ENCODE results near the gene RHOT2.

The RHOT2 gene

GRCh38 chr16:638836-639235 is 29.1 kb upstream of the RHOT2 start:
- Histone ChIP-seq H3K4me1 (ENCODE audit: control insufficient read depth in 5 of 5, insufficient read depth in 5 of 5, low read length in 5 of 5) (peaks cover 1 to 53% (median 45%) of the 10 kb centered on the region in 5 donors), H3K27me3 (ENCODE audit: control insufficient read depth in 5 of 5, insufficient read depth in 4 of 5, low read length in 5 of 5) (no peaks in the 10 kb centered on the region), H3K36me3 (ENCODE audit: control insufficient read depth in 5 of 5, insufficient read depth in 5 of 5, low read length in 5 of 5) (peaks cover 0 to 6% (median 2%) of the 10 kb centered on the region in 5 donors), H3K9me3 (ENCODE audit: control insufficient read depth in 5 of 5, low read length in 5 of 5) (no peaks in the 10 kb centered on the region), H3K27ac (ENCODE audit: low read depth, low read length) (no peak overlapping the region), H3K9ac (ENCODE audit: low read length in 5 of 5) (no peak overlapping the region), H3K4me3 (ENCODE audit: low read depth in 1 of 5, low read length in 5 of 5) (no peak overlapping the region)

- Histone ChIP-seq H3K9me3 (ENCODE audit: control insufficient read depth in 5 of 5, low read length in 5 of 5) (no peaks in the 10 kb centered on the region), H3K27me3 (ENCODE audit: control insufficient read depth in 5 of 5, insufficient read depth in 4 of 5, low read length in 5 of 5) (no peaks in the 10 kb centered on the region), H3K27ac (ENCODE audit: low read depth, low read length) (no peak overlapping the region), H3K9ac (ENCODE audit: low read length in 5 of 5) (peak overlapping the region in 1 of 5 donors; percentile 93), H3K4me1 (ENCODE audit: control insufficient read depth in 5 of 5, insufficient read depth in 5 of 5, low read length in 5 of 5) (peaks cover 1 to 45% (median 38%) of the 10 kb centered on the region in 5 donors), H3K4me3 (ENCODE audit: low read depth in 1 of 5, low read length in 5 of 5) (no peak overlapping the region), H3K36me3 (ENCODE audit: control insufficient read depth in 5 of 5, insufficient read depth in 5 of 5, low read length in 5 of 5) (no peaks in the 10 kb centered on the region)
Measured at GRCh38 chr16:640614-641013, 27.3 kb upstream of the RHOT2 start.

- H3K27ac ChIP-seq (ENCODE audit: low read depth, low read length) = peak within 1 kb of the TSS; percentile 30
- peak within 1 kb of the TSS in 4 of 5 donors; percentile 61 to 76 (median 68) for H3K4me3 ChIP-seq (ENCODE audit: low read depth in 1 of 5, low read length in 5 of 5)
- H3K9me3 ChIP-seq (ENCODE audit: control insufficient read depth in 5 of 5, low read length in 5 of 5) = no peaks in the 10 kb centered on the region
- H3K36me3 ChIP-seq (ENCODE audit: control insufficient read depth in 5 of 5, insufficient read depth in 5 of 5, low read length in 5 of 5) = no peaks in the 10 kb centered on the region
- peak within 1 kb of the TSS in 4 of 5 donors; percentile 63 to 93 (median 80) for H3K9ac ChIP-seq (ENCODE audit: low read length in 5 of 5)
- H3K27me3 ChIP-seq (ENCODE audit: control insufficient read depth in 5 of 5, insufficient read depth in 4 of 5, low read length in 5 of 5) = no peaks in the 10 kb centered on the region
- peaks cover 1 to 50% (median 43%) of the 10 kb centered on the region in 5 donors for H3K4me1 ChIP-seq (ENCODE audit: control insufficient read depth in 5 of 5, insufficient read depth in 5 of 5, low read length in 5 of 5)
Measured at GRCh38 chr16:641326-642188, 26.4 kb upstream of the RHOT2 start, which contains the start of gene MCRIP2. TSS of gene MCRIP2 (plus strand) at chr16:641828. CDS start at chr16:641992, 164 bp downstream.

DNA sequence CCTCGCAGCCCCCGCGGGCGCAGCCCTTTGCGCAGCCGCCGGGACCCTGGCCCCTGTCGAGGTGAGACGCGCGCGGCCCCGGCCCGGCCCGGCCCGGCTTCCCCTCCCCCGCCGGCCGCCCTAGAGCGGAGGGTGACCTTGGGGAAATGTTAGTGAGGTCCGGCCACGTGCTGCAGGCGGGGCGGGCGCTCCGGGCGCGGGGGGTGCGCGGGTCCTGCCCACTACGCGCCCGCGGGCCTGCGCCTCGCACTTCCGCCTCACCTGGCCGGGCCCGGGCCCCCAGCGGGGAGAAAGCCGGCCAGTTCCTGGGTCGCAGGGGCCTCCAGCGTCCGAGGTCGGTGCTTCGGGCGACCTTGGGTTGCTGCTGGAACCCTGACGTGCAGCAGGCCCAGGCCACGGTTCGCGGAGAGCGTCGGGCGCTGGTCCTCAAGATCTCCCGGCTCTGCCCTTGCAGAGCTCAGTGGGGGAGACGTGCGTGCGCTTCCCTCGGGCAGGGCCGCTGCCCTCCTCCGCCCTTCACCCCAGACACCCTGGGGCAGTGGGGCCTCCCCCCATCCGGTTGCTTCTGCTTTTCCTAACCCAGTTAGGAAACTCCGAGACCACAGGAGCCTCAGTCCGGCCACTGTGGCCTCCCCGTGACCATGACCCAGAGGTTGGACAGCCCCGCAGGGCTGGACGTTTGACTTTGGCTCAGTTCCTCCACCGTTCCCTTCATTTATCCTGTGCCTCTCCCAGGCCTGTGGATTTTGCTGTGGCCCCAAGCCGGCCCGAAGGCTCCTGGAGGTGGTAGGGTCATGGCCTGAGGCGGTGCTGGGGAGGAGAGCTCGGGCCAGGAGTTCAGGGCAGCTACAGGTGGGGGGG is 25.5 kb upstream of the RHOT2 start:
- Histone ChIP-seq H3K27ac (ENCODE audit: low read depth, low read length) (peak overlapping the region; percentile 30), H3K9ac (ENCODE audit: low read length in 5 of 5) (peak overlapping the region in 4 of 5 donors; percentile 57 to 77 (median 67)), H3K36me3 (ENCODE audit: control insufficient read depth in 5 of 5, insufficient read depth in 5 of 5, low read length in 5 of 5) (no peaks in the 10 kb centered on the region), H3K27me3 (ENCODE audit: control insufficient read depth in 5 of 5, insufficient read depth in 4 of 5, low read length in 5 of 5) (no peaks in the 10 kb centered on the region), H3K4me1 (ENCODE audit: control insufficient read depth in 5 of 5, insufficient read depth in 5 of 5, low read length in 5 of 5) (peaks cover 0 to 56% (median 49%) of the 10 kb centered on the region in 5 donors), H3K4me3 (ENCODE audit: low read depth in 1 of 5, low read length in 5 of 5) (peak overlapping the region in 4 of 5 donors; percentile 61 to 76 (median 68)), H3K9me3 (ENCODE audit: control insufficient read depth in 5 of 5, low read length in 5 of 5) (no peaks in the 10 kb centered on the region)

DNA sequence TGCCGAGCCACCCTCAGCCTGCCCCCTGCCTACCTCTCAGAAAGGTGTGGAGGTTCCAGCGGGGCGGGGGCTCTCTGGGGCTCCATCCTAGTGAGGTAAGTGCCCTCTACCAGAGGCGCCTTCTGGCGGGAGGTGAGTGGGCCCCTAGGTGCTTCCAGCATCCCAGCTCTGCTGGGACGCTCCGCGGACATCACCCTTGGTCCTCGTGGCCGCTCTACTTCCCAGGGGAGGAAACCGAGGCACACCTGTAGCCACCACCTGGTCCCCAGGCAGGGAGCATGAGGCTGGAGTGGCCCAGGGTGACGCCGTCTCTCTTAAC is 24.9 kb upstream of the RHOT2 start:
- Histone ChIP-seq H3K36me3 (ENCODE audit: control insufficient read depth in 5 of 5, insufficient read depth in 5 of 5, low read length in 5 of 5) (no peaks in the 10 kb centered on the region), H3K9me3 (ENCODE audit: control insufficient read depth in 5 of 5, low read length in 5 of 5) (no peaks in the 10 kb centered on the region), H3K4me3 (ENCODE audit: low read depth in 1 of 5, low read length in 5 of 5) (peak overlapping the region in 3 of 5 donors; percentile 48 to 76 (median 73)), H3K27me3 (ENCODE audit: control insufficient read depth in 5 of 5, insufficient read depth in 4 of 5, low read length in 5 of 5) (no peaks in the 10 kb centered on the region), H3K27ac (ENCODE audit: low read depth, low read length) (peak overlapping the region; percentile 30), H3K9ac (ENCODE audit: low read length in 5 of 5) (peak overlapping the region in 3 of 5 donors; percentile 57 to 77 (median 71)), H3K4me1 (ENCODE audit: control insufficient read depth in 5 of 5, insufficient read depth in 5 of 5, low read length in 5 of 5) (peaks cover 0 to 56% (median 51%) of the 10 kb centered on the region in 5 donors)

DNA sequence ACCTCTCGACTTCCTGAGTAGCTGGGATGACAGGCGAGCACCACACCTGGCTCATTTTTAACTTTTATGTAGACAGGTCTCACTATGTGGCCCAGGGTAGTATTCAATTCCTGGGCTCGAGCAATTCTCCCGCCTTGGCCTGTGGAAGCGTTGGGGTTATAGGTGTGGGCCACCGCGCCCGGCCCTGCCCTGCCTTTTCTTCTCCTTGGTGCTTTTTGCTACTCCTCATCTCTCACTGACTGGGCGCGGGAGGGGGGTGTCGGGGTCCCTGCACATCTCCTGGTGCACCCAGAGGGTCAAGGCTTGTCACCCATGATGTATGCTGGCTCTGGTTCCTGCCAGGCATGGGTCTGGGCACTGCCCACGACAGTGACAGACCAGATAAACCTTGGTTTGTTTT is 23.4 kb upstream of the RHOT2 start:
- Histone ChIP-seq H3K27ac (ENCODE audit: low read depth, low read length) (no peak overlapping the region), H3K9ac (ENCODE audit: low read length in 5 of 5) (no peak overlapping the region), H3K36me3 (ENCODE audit: control insufficient read depth in 5 of 5, insufficient read depth in 5 of 5, low read length in 5 of 5) (no peaks in the 10 kb centered on the region), H3K9me3 (ENCODE audit: control insufficient read depth in 5 of 5, low read length in 5 of 5) (no peaks in the 10 kb centered on the region), H3K4me3 (ENCODE audit: low read depth in 1 of 5, low read length in 5 of 5) (no peak overlapping the region), H3K4me1 (ENCODE audit: control insufficient read depth in 5 of 5, insufficient read depth in 5 of 5, low read length in 5 of 5) (peaks cover 0 to 67% (median 63%) of the 10 kb centered on the region in 5 donors), H3K27me3 (ENCODE audit: control insufficient read depth in 5 of 5, insufficient read depth in 4 of 5, low read length in 5 of 5) (no peaks in the 10 kb centered on the region)

GRCh38 chr16:645852-646678 is 21.9 kb upstream of the RHOT2 start:
- peaks cover 0 to 74% (median 64%) of the 10 kb centered on the region in 5 donors for H3K4me1 ChIP-seq (ENCODE audit: control insufficient read depth in 5 of 5, insufficient read depth in 5 of 5, low read length in 5 of 5)
- H3K27ac ChIP-seq (ENCODE audit: low read depth, low read length) = no peak overlapping the region
- no peaks in the 10 kb centered on the region for H3K9me3 ChIP-seq (ENCODE audit: control insufficient read depth in 5 of 5, low read length in 5 of 5)
- H3K36me3 ChIP-seq (ENCODE audit: control insufficient read depth in 5 of 5, insufficient read depth in 5 of 5, low read length in 5 of 5) = no peaks in the 10 kb centered on the region
- H3K9ac ChIP-seq (ENCODE audit: low read length in 5 of 5) = peak overlapping the region in 2 of 5 donors; percentile 30 to 49
- no peaks in the 10 kb centered on the region for H3K27me3 ChIP-seq (ENCODE audit: control insufficient read depth in 5 of 5, insufficient read depth in 4 of 5, low read length in 5 of 5)
- H3K4me3 ChIP-seq (ENCODE audit: low read depth in 1 of 5, low read length in 5 of 5) = no peak overlapping the region

GRCh38 chr16:646679-647172 is 21.2 kb upstream of the RHOT2 start:
- H3K9me3 ChIP-seq (ENCODE audit: control insufficient read depth in 5 of 5, low read length in 5 of 5) = no peaks in the 10 kb centered on the region
- peak overlapping the region in 1 of 5 donors; percentile 8 for H3K9ac ChIP-seq (ENCODE audit: low read length in 5 of 5)
- H3K4me1 ChIP-seq (ENCODE audit: control insufficient read depth in 5 of 5, insufficient read depth in 5 of 5, low read length in 5 of 5) = peaks cover 0 to 68% (median 59%) of the 10 kb centered on the region in 5 donors
- no peaks in the 10 kb centered on the region for H3K27me3 ChIP-seq (ENCODE audit: control insufficient read depth in 5 of 5, insufficient read depth in 4 of 5, low read length in 5 of 5)
- H3K27ac ChIP-seq (ENCODE audit: low read depth, low read length) = no peak overlapping the region
- H3K4me3 ChIP-seq (ENCODE audit: low read depth in 1 of 5, low read length in 5 of 5) = no peak overlapping the region
- H3K36me3 ChIP-seq (ENCODE audit: control insufficient read depth in 5 of 5, insufficient read depth in 5 of 5, low read length in 5 of 5) = no peaks in the 10 kb centered on the region

DNA sequence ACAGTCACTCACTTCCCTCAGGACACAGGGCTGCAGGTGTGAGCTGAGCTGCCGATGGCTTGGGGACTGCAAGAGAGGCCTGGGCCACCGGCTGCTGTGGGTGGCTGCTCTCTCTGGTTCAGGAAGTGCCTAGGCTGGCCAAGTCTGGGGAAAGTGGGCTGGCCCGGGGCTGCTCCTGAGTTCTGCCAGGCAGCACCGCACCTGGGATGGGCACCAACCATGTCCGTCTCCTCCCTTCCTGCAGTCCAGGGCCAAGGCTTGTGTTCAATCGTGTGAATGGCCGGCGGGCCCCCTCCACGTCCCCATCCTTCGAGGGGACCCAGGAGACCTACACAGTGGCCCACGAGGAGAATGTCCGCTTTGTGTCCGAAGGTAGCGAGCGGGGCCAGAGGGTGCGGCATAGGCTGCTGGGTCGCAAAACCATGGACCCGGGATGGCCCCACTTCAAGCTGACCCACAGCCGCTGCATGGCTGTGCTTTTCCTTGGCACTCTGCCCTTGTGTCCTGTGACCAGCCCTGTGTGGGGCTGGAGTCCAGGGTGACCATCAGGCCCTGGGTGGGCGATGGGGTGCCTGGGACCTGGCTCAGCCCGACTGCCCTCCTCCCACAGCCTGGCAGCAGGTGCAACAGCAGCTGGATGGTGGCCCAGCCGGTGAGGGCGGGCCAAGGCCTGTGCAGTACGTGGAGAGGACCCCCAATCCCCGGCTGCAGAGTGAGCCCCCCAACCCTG is 20.6 kb upstream of the RHOT2 start:
- no peak overlapping the region for H3K4me3 ChIP-seq (ENCODE audit: low read depth in 1 of 5, low read length in 5 of 5)
- H3K4me1 ChIP-seq (ENCODE audit: control insufficient read depth in 5 of 5, insufficient read depth in 5 of 5, low read length in 5 of 5) = peaks cover 0 to 63% (median 59%) of the 10 kb centered on the region in 5 donors
- H3K9me3 ChIP-seq (ENCODE audit: control insufficient read depth in 5 of 5, low read length in 5 of 5) = no peaks in the 10 kb centered on the region
- H3K36me3 ChIP-seq (ENCODE audit: control insufficient read depth in 5 of 5, insufficient read depth in 5 of 5, low read length in 5 of 5) = no peaks in the 10 kb centered on the region
- H3K9ac ChIP-seq (ENCODE audit: low read length in 5 of 5) = peak overlapping the region in 1 of 5 donors; percentile 8
- H3K27me3 ChIP-seq (ENCODE audit: control insufficient read depth in 5 of 5, insufficient read depth in 4 of 5, low read length in 5 of 5) = no peaks in the 10 kb centered on the region
- H3K27ac ChIP-seq (ENCODE audit: low read depth, low read length) = peak overlapping the region; percentile 64
